ENCODE results near the gene FHAD1.

Gene FHAD1

GRCh38 chr1:15204931-15205330 lies 42.1 kb upstream of the FHAD1 start:
- Mint-ChIP-seq H3K9me3 (no peaks in the 10 kb centered on the region), H3K27me3 (ENCODE audit: low read depth, poor library complexity) (peaks cover 12% of the 10 kb centered on the region), H3K4me3 (no peak overlapping the region), H3K27ac (no peak overlapping the region), H3K36me3 (ENCODE audit: low read depth) (no peaks in the 10 kb centered on the region), H3K4me1 (peaks cover 86% of the 10 kb centered on the region)
- no peak for DNase-seq
- TF ChIP-seq CTCF (IDR thresholded peaks at IDR 0.05), result no peak

- TF ChIP-seq CTCF (IDR thresholded peaks at IDR 0.05), result no peak
- peaks cover 77% of the 10 kb centered on the region for H3K4me1 Mint-ChIP-seq
- peak overlapping the region; percentile 26 for H3K27ac Mint-ChIP-seq
- peaks cover 12% of the 10 kb centered on the region for H3K27me3 Mint-ChIP-seq (ENCODE audit: low read depth, poor library complexity)
- no peaks in the 10 kb centered on the region for H3K9me3 Mint-ChIP-seq
- H3K4me3 Mint-ChIP-seq, result peak overlapping the region; percentile 56
- no peak for DNase-seq
- no peaks in the 10 kb centered on the region for H3K36me3 Mint-ChIP-seq (ENCODE audit: low read depth)
Observed at GRCh38 chr1:15205586-15206346, 41.3 kb upstream of the FHAD1 start.

GRCh38 chr1:15206418-15207030 lies 40.5 kb upstream of the FHAD1 start:
- Mint-ChIP-seq H3K27me3 (ENCODE audit: low read depth, poor library complexity) (peaks cover 12% of the 10 kb centered on the region), H3K4me3 (peak overlapping the region; percentile 71), H3K36me3 (ENCODE audit: low read depth) (no peaks in the 10 kb centered on the region), H3K27ac (peak overlapping the region; percentile 54), H3K9me3 (no peaks in the 10 kb centered on the region), H3K4me1 (peaks cover 70% of the 10 kb centered on the region)
- peak; percentile 53 for DNase-seq
- TF ChIP-seq CTCF (IDR thresholded peaks at IDR 0.05), result no peak

GRCh38 chr1:15207031-15207828 lies 39.8 kb upstream of the FHAD1 start:
- peaks cover 12% of the 10 kb centered on the region for H3K27me3 Mint-ChIP-seq (ENCODE audit: low read depth, poor library complexity)
- peak overlapping the region; percentile 71 for H3K4me3 Mint-ChIP-seq
- H3K4me1 Mint-ChIP-seq, result peaks cover 66% of the 10 kb centered on the region
- TF ChIP-seq CTCF (IDR thresholded peaks at IDR 0.05), result no peak
- peak; percentile 40 for DNase-seq
- peak overlapping the region; percentile 54 for H3K27ac Mint-ChIP-seq
- no peaks in the 10 kb centered on the region for H3K9me3 Mint-ChIP-seq
- no peaks in the 10 kb centered on the region for H3K36me3 Mint-ChIP-seq (ENCODE audit: low read depth)

GRCh38 chr1:15207829-15208429 lies 39.1 kb upstream of the FHAD1 start:
- DNase-seq, result no peak
- Mint-ChIP-seq H3K27me3 (ENCODE audit: low read depth, poor library complexity) (peaks cover 9% of the 10 kb centered on the region), H3K4me3 (peak overlapping the region; percentile 71), H3K27ac (peak overlapping the region; percentile 18), H3K36me3 (ENCODE audit: low read depth) (no peaks in the 10 kb centered on the region), H3K4me1 (peaks cover 66% of the 10 kb centered on the region), H3K9me3 (no peaks in the 10 kb centered on the region)
- no peak for TF ChIP-seq CTCF (IDR thresholded peaks at IDR 0.05)
